GM20000 (cell line): Measurements from ENCODE around the gene ENPP3.

Experiments used
- DNase-seq: peaks from one replicate; pipeline ENCODE4 v3.0.0; 2012; ENCODE audit warnings: low spot score
- CTCF ChIP-seq: IDR thresholded peaks from 2 replicates; pipeline ENCODE4 v1.5.1; 2012; ENCODE audit warnings: mild to moderate bottlenecking, control low read depth; ENCODE audit errors: extremely low read depth, missing control alignments

Gene ENPP3

DNA sequence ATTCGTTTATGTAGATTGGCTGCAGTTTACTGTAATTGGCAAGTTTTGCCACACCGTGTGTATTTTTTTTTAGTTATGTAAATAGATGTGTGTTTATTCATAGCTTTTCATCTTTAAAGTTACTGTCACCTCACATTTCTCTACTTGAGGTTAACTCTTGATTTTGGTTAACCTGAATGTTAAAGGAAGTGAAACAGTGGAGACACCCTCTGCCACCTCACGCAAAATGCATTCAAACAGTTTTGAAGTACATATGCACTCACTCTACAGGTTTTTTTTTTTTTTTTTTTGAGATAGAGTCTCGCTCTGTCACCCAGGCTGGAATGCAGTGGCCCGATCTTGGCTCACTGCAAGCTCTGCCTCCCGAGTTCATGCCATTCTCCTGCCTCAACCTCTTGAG is 46.4 kb downstream of the ENPP3 start:
- DNase-seq, result no peak
- no peak for TF ChIP-seq CTCF

GRCh38 chr6:131685266-131685780 is 48.2 kb downstream of the ENPP3 start:
- peak; percentile 21 for DNase-seq
- TF ChIP-seq CTCF, result no peak

- TF ChIP-seq CTCF, result no peak
- no peak for DNase-seq
Measured at GRCh38 chr6:131687022-131687421, 49.9 kb downstream of the ENPP3 start.

- no peak for TF ChIP-seq CTCF
- peak; percentile 18 for DNase-seq
Measured at GRCh38 chr6:131688286-131688685, 51.2 kb downstream of the ENPP3 start.

DNA sequence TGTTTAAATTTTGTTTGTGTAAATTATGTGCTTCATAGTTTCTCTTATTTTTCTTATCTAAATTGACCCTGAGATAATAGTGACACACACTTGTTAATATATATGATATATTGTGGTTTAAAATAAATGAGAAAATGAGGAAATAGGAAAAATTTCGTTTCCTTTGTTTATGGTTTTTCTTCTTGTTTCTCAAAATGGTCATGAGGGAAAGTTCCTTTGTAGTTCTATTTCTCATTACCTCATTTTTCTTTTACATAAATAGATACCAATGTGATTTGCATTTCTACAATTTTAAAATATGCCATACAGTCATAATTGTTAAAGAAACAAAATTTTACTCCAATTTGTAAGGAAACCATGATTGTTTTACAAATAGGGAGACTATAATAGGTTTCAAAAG is 54.9 kb downstream of the ENPP3 start:
- TF ChIP-seq CTCF, result no peak
- DNase-seq, result no peak

GRCh38 chr6:131692589-131692988 is 55.5 kb downstream of the ENPP3 start:
- TF ChIP-seq CTCF, result no peak

DNA sequence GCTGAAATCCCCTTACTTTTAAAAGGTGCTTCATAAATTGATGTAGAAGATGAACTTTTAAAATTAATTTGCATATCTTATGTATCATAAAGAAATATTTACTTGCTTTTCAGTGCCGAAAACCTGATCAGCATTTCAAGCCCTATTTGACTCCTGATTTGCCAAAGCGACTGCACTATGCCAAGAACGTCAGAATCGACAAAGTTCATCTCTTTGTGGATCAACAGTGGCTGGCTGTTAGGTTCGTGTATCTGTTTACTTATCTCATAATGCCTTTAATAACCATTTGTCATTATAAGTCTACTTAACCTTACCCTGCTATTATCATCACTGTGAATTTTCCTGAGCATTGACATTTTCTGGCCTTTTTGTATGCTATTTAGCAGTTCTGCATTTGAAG is 56.3 kb downstream of the ENPP3 start:
- TF ChIP-seq CTCF, result no peak

More at GRCh38 chr6:131692589-131692988, 55.5 kb downstream of the ENPP3 start:
- no peak for DNase-seq

More for the DNA sequence above, 56.3 kb downstream of the ENPP3 start:
- no peak for DNase-seq
